ENCODE results near the gene CFAP20DC. TPM values are rescaled to one million over a fixed set of nuclear protein-coding genes. Genes with fewer than 3 reads are reported as not detected.

CFAP20DC gene
- total RNA-seq, 2 experiments from 2014 or later = 1.0 to 1.8 TPM

DNA sequence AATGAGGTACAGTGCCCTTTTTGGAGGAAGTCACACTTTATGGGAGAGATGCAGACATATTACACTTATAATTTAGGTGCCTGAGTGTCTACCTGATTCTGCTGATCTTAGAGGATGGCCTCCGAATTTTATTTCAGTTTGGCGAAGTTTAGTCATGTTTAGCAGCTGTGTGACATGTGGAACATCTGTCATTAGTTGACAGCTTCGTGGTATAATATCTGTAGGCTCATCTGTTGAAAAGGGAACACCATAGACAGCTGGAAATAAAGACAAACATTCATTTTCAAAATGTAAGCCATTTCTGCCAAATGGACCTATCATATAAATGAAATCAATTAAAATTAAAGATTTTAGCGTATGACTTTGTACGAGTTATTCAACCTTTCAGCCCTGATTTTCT is 165.4 kb downstream of the CFAP20DC start:
- Histone ChIP-seq H4K20me1 (ENCODE audit: insufficient read depth, low read length) (no peaks in the 10 kb centered on the region), H3K79me2 (ENCODE audit: insufficient read depth, low read depth, low read length) (no peaks in the 10 kb centered on the region), H3K27ac (ENCODE audit: low read depth, low read length, poor library complexity, severe bottlenecking) (no peak overlapping the region), H3K4me2 (ENCODE audit: low read length) (no peak overlapping the region), H3K4me1 (ENCODE audit: insufficient read depth, low read length, poor library complexity, severe bottlenecking) (no peaks in the 10 kb centered on the region), H3K36me3 (ENCODE audit: insufficient read depth, low read length) (no peaks in the 10 kb centered on the region), H2AFZ (ENCODE audit: low read length) (no peak overlapping the region), H3K4me3 (ENCODE audit: low read depth, low read length, poor library complexity, severe bottlenecking) (no peak overlapping the region), H3K9me3 (ENCODE audit: low read length) (no peaks in the 10 kb centered on the region), H3K9me2 (ENCODE audit: insufficient read depth, low read length) (no peaks in the 10 kb centered on the region)
- BruUV-seq (replicated peaks) = no TSS peak
- DNase-seq (ENCODE audit: low spot score) = no peak
- intact Hi-C loops (cut with micrococcal nuclease; ENCODE audit: unreplicated experiment) = no loop called here
- TF ChIP-seq EZH2phosphoT487 (IDR thresholded peaks at IDR 0.05; ENCODE audit: borderline replicate concordance, low read depth, low read length) = no peak
- TF ChIP-seq, protein P1, sequence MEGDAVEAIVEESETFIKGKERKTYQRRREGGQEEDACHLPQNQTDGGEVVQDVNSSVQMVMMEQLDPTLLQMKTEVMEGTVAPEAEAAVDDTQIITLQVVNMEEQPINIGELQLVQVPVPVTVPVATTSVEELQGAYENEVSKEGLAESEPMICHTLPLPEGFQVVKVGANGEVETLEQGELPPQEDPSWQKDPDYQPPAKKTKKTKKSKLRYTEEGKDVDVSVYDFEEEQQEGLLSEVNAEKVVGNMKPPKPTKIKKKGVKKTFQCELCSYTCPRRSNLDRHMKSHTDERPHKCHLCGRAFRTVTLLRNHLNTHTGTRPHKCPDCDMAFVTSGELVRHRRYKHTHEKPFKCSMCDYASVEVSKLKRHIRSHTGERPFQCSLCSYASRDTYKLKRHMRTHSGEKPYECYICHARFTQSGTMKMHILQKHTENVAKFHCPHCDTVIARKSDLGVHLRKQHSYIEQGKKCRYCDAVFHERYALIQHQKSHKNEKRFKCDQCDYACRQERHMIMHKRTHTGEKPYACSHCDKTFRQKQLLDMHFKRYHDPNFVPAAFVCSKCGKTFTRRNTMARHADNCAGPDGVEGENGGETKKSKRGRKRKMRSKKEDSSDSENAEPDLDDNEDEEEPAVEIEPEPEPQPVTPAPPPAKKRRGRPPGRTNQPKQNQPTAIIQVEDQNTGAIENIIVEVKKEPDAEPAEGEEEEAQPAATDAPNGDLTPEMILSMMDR (conservative IDR thresholded peaks at IDR 0.05; ENCODE audit: low read length) = no peak
- ChIA-PET POLR2A (no interaction called here), CTCF (ENCODE audit: unreplicated experiment) (no interaction called here)

DNA sequence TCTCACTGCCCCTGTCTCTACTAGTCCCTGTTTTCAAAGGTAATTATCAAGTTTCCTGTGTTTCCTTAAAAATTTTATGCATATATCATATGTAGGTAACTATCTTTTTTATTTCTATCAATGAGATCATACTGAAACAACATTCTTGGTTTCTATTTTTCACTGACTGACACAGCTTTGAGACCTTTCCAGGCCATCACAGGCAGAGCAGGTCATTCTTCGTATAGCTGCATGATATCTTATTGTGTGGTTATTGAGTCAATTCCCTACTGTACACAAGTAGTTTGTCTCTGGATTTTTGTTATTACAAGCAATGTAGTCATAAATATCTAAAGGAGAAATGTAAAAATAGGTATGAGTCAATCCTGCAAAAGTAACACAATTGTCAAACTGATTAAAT is 169.6 kb downstream of the CFAP20DC start:
- Histone ChIP-seq H2AFZ (ENCODE audit: low read length) (no peak overlapping the region), H3K9me3 (ENCODE audit: low read length) (no peaks in the 10 kb centered on the region), H3K4me3 (ENCODE audit: low read depth, low read length, poor library complexity, severe bottlenecking) (no peak overlapping the region), H3K27ac (ENCODE audit: low read depth, low read length, poor library complexity, severe bottlenecking) (no peak overlapping the region), H3K9me2 (ENCODE audit: insufficient read depth, low read length) (no peaks in the 10 kb centered on the region), H3K4me2 (ENCODE audit: low read length) (no peak overlapping the region), H4K20me1 (ENCODE audit: insufficient read depth, low read length) (no peaks in the 10 kb centered on the region), H3K4me1 (ENCODE audit: insufficient read depth, low read length, poor library complexity, severe bottlenecking) (no peaks in the 10 kb centered on the region), H3K79me2 (ENCODE audit: insufficient read depth, low read depth, low read length) (no peaks in the 10 kb centered on the region), H3K36me3 (ENCODE audit: insufficient read depth, low read length) (no peaks in the 10 kb centered on the region)
- ChIA-PET POLR2A (no interaction called here), CTCF (ENCODE audit: unreplicated experiment) (no interaction called here)
- intact Hi-C loops (cut with micrococcal nuclease; ENCODE audit: unreplicated experiment) = no loop called here
- TF ChIP-seq, protein P1 (conservative IDR thresholded peaks at IDR 0.05; ENCODE audit: low read length) = no peak
- TF ChIP-seq EZH2phosphoT487 (IDR thresholded peaks at IDR 0.05; ENCODE audit: borderline replicate concordance, low read depth, low read length) = no peak
- DNase-seq (ENCODE audit: low spot score) = no peak
- BruUV-seq (replicated peaks) = no TSS peak

DNA sequence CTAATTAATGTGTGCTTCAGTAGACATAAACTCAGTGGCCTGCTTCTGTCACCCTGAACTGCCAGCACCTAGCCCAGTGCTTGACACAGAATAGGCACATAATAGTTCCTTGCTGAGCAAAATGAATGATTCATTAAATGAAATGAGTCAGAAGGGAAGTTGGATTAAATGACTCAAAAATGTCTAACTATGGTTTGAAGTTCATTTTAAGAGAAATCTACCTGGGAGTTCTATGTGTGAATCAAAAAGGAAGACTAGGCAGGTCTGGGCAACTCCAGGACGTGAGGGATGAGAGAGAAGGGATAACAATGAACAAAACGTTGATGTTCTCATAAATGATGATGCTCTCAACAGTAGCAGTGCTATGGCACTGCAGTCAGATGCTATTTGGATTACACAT is 175.0 kb downstream of the CFAP20DC start:
- BruUV-seq (replicated peaks) = no TSS peak
- Histone ChIP-seq H3K36me3 (ENCODE audit: insufficient read depth, low read length) (no peaks in the 10 kb centered on the region), H3K4me2 (ENCODE audit: low read length) (no peak overlapping the region), H3K27ac (ENCODE audit: low read depth, low read length, poor library complexity, severe bottlenecking) (no peak overlapping the region), H3K4me3 (ENCODE audit: low read depth, low read length, poor library complexity, severe bottlenecking) (no peak overlapping the region), H3K9me2 (ENCODE audit: insufficient read depth, low read length) (no peaks in the 10 kb centered on the region), H4K20me1 (ENCODE audit: insufficient read depth, low read length) (no peaks in the 10 kb centered on the region), H2AFZ (ENCODE audit: low read length) (no peak overlapping the region), H3K4me1 (ENCODE audit: insufficient read depth, low read length, poor library complexity, severe bottlenecking) (no peaks in the 10 kb centered on the region), H3K79me2 (ENCODE audit: insufficient read depth, low read depth, low read length) (no peaks in the 10 kb centered on the region), H3K9me3 (ENCODE audit: low read length) (no peaks in the 10 kb centered on the region)
- POLR2A ChIA-PET = no interaction called here
- CTCF ChIA-PET (ENCODE audit: unreplicated experiment) = no interaction called here
- no peak for DNase-seq (ENCODE audit: low spot score)
- intact Hi-C loops (cut with micrococcal nuclease; ENCODE audit: unreplicated experiment) = no loop called here
- TF ChIP-seq EZH2phosphoT487 (IDR thresholded peaks at IDR 0.05; ENCODE audit: borderline replicate concordance, low read depth, low read length) = no peak
